Activated CD8-positive, alpha-beta T cell treated with anti-CD3 and anti-CD28 coated beads for 36 hours (primary cell): ENCODE measurements around the gene TMEM151A. TPM values are rescaled to one million over a fixed set of nuclear protein-coding genes. Genes with fewer than 3 reads are reported as not detected.

Source experiments
- ATAC-seq: fragments of 200-7000 bp; cut with Tn5 transposase; one replicate; pipeline ENCODE4 v1.10.0; 2021; ENCODE audit warnings: mild to moderate bottlenecking, moderate library complexity
- CTCF ChIA-PET: fragments of 350-600 bp; sonication (Branson Sonifier 250); formaldehyde crosslinking; loops from one replicate; lab custom pipeline; 2021; ENCODE audit warnings: antibody characterized with exemption; lab: Charles Lee
- POLR2A ChIA-PET: fragments of 350-600 bp; sonication (Branson Sonifier 250); formaldehyde crosslinking; loops from one replicate; lab custom pipeline; 2021; ENCODE audit warnings: antibody characterized with exemption; lab: Charles Lee
- DNase-seq: peaks from one replicate; pipeline ENCODE4 v3.0.0-alpha.2; 2020
- H3K27ac Mint-ChIP-seq: one replicate; pipeline ENCODE4 v1.8.0; 2021; ENCODE audit warnings: mild to moderate bottlenecking, mixed read lengths
- H3K27me3 Mint-ChIP-seq: one replicate; pipeline ENCODE4 v1.8.0; 2021; ENCODE audit warnings: mixed read lengths
- H3K36me3 Mint-ChIP-seq: one replicate; pipeline ENCODE4 v1.8.0; 2021; ENCODE audit warnings: low read depth, mixed read lengths
- H3K4me1 Mint-ChIP-seq: one replicate; pipeline ENCODE4 v1.8.0; 2021; ENCODE audit warnings: low read depth, mixed read lengths
- H3K4me3 Mint-ChIP-seq: one replicate; pipeline ENCODE4 v1.8.0; 2021; ENCODE audit warnings: mild to moderate bottlenecking, moderate library complexity, mixed read lengths
- H3K9me3 Mint-ChIP-seq: one replicate; pipeline ENCODE4 v1.8.0; 2021; ENCODE audit warnings: mixed read lengths
- intact Hi-C: fragments of 100-400 bp; cut with micrococcal nuclease; formaldehyde crosslinking; loops from one replicate; pipeline ENCODE4 v1.10.0; 2022
- total RNA-seq, 2 experiments: library from RNA; stranded (reverse); gene quantifications; one replicate each; pipeline ENCODE4 v1.2.3, GENCODE V29; 2021
- TF ChIP-seq, protein P1 (sequence below): fragments of 200-600 bp; IDR thresholded peaks from one replicate; pipeline ENCODE4 v1.8.0; 2022; ENCODE audit warnings: antibody characterized with exemption, mild to moderate bottlenecking

Gene TMEM151A
- not detected for total RNA-seq

DNA sequence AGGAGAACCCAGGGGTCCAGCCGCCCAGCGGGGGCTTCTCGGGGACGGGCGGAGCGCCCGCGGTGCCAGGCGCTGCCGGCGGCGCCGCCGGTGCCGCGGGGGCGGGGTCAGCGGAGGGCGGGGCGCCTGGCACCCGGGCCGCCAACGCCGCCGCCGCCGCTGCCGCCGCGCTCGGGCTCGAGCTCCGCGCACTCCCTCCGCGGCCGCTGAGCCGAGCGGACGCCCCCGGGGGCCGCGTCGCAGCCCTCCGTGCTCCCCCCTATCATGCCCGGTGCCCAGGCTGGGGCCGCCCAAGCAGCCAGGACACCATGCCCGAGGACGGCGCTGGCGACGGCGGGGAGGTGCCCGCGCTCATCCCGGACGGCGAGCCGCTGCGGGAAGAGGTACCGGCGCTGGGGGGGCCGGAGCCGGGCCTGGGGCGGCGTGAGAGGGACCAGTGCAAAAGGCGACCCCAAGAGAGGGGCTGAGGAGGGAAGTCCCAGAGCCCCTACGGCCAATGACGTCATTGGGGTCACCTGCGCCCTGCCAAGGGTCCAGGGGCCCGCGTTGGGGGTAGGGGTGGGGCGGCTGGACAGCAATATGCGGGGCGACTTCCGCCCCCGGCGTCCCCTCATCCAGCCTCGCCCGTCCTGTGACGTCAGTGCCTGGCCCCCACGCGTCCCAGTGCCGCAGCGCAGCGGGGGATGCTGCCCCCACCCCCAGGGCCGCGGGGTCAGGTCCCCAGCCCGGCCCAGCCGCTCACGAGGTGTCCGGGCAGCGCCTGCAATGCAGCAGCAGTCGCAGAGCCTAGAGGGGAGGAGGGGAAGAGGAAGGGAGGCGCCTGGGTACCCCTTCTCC is at the start of gene TMEM151A:
TSS of gene TMEM151A (plus strand) at position 189 of the 837 bp plus-strand sequence. CDS start at position 309, 120 bp downstream.
- ATAC-seq (no peak), DNase-seq (no peak)
- peak within 1 kb of the TSS; percentile 85 for H3K4me3 Mint-ChIP-seq
- peaks cover 28% of the 10 kb centered on the region for H3K4me1 Mint-ChIP-seq
- H3K9me3 Mint-ChIP-seq = no peaks in the 10 kb centered on the region
- TF ChIP-seq, protein P1, sequence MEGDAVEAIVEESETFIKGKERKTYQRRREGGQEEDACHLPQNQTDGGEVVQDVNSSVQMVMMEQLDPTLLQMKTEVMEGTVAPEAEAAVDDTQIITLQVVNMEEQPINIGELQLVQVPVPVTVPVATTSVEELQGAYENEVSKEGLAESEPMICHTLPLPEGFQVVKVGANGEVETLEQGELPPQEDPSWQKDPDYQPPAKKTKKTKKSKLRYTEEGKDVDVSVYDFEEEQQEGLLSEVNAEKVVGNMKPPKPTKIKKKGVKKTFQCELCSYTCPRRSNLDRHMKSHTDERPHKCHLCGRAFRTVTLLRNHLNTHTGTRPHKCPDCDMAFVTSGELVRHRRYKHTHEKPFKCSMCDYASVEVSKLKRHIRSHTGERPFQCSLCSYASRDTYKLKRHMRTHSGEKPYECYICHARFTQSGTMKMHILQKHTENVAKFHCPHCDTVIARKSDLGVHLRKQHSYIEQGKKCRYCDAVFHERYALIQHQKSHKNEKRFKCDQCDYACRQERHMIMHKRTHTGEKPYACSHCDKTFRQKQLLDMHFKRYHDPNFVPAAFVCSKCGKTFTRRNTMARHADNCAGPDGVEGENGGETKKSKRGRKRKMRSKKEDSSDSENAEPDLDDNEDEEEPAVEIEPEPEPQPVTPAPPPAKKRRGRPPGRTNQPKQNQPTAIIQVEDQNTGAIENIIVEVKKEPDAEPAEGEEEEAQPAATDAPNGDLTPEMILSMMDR = no peak
- POLR2A ChIA-PET = interaction anchor here (0.8 to 1.5 kb wide), 2 partner anchors 9 kb away, joined by 3 to 5 read pairs; no protein-coding TSS in a partner anchor
- CTCF ChIA-PET = interaction anchor here (1.0 to 2.1 kb wide), 4 partner anchors 10 to 126 kb away, joined by 3 to 13 read pairs (median 8); no protein-coding TSS in a partner anchor
- H3K27ac Mint-ChIP-seq = no peak within 1 kb of the TSS
- peaks cover 3% of the 10 kb centered on the region for H3K36me3 Mint-ChIP-seq
- peaks cover 17% of the 10 kb centered on the region for H3K27me3 Mint-ChIP-seq
- intact Hi-C loops = no loop called here

DNA sequence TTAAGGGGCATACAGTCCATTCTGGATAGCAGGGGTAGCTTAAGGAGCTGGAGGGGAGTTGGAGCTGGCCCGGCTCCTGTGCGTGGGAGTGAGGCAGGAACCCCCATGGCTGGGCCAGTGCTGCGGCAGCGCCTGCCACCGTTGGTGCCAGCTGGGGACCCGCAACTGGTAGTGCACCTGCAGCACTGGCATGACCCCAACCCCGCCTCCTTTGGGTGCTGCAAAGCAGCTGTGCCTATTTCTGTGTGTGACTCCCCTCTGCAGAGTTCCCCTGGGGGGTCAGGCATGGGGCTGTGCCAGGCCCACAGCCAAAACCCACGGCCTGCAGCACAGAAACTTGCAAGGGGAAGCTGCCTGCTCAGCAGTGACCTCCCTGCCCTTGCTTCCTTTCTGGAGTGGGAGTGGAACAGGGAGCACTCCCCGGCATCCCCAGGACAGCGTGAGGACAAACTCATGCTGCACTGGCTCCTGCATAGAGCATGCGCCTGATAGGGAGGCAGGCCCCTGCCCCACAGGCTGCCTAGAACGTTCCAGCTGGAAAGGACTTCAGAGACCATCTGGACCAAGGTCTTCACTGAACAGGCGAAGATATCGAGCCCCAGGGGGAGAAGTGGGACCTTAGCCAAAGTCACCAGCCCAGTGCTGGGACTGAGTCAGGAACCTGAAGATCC is 49.5 kb upstream of the TMEM151A start:
- DNase-seq = no peak
- ATAC-seq = no peak
- ChIA-PET CTCF (no interaction called here), POLR2A (interaction anchor here (0.9 to 1.1 kb wide), 2 partner anchors 9 to 14 kb away, joined by 3 to 5 read pairs; no protein-coding TSS in a partner anchor)
- Mint-ChIP-seq H3K4me3 (no peak overlapping the region), H3K27ac (peak overlapping the region; percentile 36), H3K36me3 (peaks cover 3% of the 10 kb centered on the region), H3K4me1 (peaks cover 4% of the 10 kb centered on the region), H3K27me3 (no peaks in the 10 kb centered on the region), H3K9me3 (no peaks in the 10 kb centered on the region)
- TF ChIP-seq, protein P1 = no peak
- intact Hi-C loops = no loop called here

DNA sequence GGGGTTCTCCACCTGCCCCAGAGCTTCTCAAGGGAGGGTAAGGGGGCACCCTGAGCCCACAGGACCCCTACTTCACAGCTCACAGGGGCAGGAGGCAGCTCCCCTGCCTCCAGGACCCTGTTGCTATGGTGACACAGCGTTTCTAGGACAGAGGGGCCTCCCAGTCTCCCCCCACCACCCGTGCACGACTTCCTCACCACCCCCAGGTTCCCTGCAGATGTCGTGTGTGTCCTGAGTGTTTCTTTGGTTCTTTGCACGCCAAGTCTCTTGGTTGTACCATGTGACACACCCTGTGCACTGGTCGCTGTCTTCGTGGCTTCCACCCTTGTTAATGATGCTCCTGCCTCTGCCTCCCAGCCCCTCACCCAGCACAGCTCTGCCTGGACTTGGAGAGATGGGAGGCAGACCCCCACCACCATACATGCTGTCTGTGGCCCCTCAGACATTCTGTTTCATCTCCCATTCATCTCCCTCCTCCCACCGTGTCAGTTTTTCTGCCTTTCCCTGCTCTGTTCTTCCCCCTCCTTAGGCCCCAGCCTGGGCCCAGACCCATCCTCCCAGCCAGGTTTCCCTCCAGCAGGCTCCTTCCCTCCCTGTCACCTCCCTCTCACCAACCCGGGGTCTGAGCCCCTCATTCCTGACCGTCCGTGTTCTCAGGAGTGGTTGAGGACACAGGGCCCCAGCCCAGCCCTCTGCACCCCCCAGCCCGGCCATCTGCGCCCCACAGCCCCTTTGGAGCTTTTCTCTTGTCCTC is 47.7 kb upstream of the TMEM151A start:
- POLR2A ChIA-PET = interaction anchor here (0.7 to 1.4 kb wide), 3 partner anchors 15 to 26 kb away, joined by 3 to 4 read pairs (median 4); no protein-coding TSS in a partner anchor
- TF ChIP-seq, protein P1 = no peak

DNA sequence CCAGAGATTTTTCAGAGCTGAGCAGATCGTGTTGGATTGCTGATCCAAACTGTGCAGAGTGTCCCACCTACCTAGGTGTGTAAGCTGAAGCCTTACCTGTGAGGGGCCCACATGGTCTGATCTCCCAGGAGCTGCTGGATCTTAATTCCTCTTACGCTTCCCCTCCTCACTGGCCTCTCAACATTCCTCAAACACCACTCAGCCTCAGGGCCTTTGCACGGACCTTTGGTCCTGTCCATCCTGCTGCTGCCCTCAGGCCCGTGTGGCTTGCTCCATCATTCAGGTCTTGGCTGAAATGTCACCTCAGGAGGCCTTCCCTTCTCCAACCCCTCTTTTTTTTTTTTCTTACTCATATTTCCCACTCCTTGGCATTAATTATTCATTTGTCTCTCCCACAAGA is 44.4 kb upstream of the TMEM151A start:
- Mint-ChIP-seq H3K36me3 (peaks cover 3% of the 10 kb centered on the region), H3K4me1 (peaks cover 4% of the 10 kb centered on the region), H3K27ac (no peak overlapping the region), H3K27me3 (no peaks in the 10 kb centered on the region), H3K9me3 (no peaks in the 10 kb centered on the region), H3K4me3 (no peak overlapping the region)
- no peak for ATAC-seq
- no peak for DNase-seq
- CTCF ChIA-PET = interaction anchor here (1.2 to 1.6 kb wide), 2 partner anchors 8 to 12 kb away, joined by 4 read pairs; no protein-coding TSS in a partner anchor
- TF ChIP-seq, protein P1 = no peak
- intact Hi-C loops = no loop called here
- POLR2A ChIA-PET = interaction anchor here (0.7 kb wide), 1 partner anchor 75 kb away, joined by 3 read pairs; no protein-coding TSS in a partner anchor

More for the DNA sequence above, 47.7 kb upstream of the TMEM151A start:
- no peak overlapping the region for H3K4me3 Mint-ChIP-seq
- peak overlapping the region; percentile 77 for H3K27ac Mint-ChIP-seq
- intact Hi-C loops = no loop called here
- H3K27me3 Mint-ChIP-seq = no peaks in the 10 kb centered on the region
- no peaks in the 10 kb centered on the region for H3K9me3 Mint-ChIP-seq
- H3K4me1 Mint-ChIP-seq = peaks cover 4% of the 10 kb centered on the region
- DNase-seq = no peak
- ATAC-seq = peak; percentile 37
- CTCF ChIA-PET = interaction anchor here (0.9 kb wide), 1 partner anchor 19 kb away, joined by 3 read pairs; no protein-coding TSS in a partner anchor
- H3K36me3 Mint-ChIP-seq = peaks cover 3% of the 10 kb centered on the region
